CD4-positive, alpha-beta T cell treated with Interleukin-6 at 100 ng/mL for 8 hours (primary cell): ENCODE measurements around the gene DNAJA2.
"Not testable (repeated sequence)": the region's sequence is repeated elsewhere in the genome, so short reads cannot be mapped to it uniquely, and the experiment has no call there.

Experiments
- DNase-seq: peaks from one replicate; pipeline ENCODE4 v3.0.0-alpha.2; 2020; ENCODE audit warnings: mixed read lengths, low spot score

DNAJA2 gene

DNA sequence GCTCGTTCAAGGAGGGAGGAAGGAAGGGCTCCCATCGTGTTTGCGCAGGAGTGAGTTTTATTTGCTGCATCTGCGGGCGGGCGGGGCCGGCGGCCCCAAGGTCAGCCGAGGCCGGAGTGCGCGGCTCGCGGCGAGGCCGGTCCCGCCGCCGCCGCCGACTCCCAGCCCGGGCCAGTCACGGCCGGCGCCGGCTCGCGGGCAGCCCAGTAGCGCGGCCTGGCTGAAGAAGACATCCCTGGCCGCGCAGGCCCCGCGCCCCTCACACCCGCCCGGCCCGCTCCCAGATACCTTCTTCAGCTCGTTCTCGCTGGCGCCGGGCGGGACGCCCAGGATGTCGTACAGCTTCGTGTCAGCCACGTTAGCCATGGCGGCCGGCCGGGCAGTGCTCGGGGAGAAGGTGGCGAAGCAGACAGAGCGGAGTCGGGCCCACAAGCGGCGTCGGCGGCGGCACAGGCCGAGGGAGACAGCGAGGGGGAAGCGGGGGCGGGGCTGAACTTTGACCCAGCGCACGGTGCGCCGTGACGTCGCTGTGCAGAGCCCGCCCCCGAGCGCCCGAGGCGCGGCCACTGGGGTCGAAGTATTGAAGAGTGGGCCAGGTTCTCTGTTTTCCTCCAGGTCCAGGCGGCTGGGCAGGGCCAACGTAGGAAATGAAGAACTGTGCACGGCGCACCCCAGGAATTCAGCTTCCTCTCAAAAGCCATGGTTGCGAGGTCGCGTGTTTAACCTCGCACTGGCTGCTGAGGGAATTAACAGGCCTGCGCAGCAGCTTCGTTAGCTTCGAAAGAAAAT is at the start of gene DNAJA2:
DNAJA2 (minus strand) TSS at position 468 of the 789 bp plus-strand sequence; CDS start at position 366, 102 bp downstream.
- DNase-seq, result peak; percentile 87

DNA sequence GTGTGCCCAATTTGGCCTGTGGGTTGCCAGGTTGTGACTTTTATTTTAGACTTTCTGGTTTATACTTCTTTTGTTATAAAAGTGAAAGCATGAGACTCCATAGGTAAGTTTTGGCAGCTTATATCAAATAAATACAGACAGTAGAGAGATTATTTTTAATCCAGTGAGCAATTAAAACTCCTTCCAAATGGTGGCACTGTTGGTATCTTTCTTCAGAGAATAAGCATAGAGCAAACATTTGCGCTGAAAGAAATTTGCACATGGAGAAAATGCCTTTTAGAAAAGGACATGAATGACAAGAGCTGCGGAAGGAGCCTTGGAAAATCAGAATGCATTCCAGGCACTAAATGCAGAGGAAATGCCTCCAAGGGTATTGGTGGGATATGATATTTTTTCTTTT is 46.1 kb upstream of the DNAJA2 start:
- DNase-seq, result no peak

DNA sequence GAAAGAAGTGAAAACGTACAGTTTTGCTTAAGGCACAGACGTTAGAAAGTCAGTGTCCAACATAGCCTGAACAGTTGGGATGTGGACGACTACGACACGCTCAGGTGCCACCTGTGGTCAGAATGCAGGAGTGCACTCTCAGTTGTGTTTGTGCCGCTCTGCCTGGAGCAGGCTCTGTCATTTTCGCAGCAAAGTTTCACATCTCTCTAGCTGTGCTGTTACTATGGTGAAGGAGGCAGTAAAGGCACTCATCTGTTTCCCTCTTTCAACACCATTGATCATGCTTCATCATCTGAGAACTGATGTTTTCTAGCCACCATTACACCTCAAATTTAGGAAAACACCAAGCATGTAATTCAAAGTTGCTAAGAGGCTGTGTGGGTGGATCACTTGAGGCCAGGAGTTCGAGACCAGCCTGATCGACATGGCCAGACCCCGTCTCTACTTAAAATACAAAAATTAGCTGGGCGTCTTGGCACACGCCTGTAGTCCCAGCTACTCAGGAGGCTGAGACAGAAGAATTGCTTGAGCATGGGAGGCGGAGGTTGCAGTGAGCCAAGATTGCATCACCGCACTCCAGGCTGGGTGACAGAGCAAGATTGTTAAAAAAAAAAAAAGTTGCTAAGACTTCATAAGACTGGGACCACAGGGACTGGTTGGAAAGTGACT is 44.9 kb upstream of the DNAJA2 start:
- DNase-seq, result peak; percentile 36

DNA sequence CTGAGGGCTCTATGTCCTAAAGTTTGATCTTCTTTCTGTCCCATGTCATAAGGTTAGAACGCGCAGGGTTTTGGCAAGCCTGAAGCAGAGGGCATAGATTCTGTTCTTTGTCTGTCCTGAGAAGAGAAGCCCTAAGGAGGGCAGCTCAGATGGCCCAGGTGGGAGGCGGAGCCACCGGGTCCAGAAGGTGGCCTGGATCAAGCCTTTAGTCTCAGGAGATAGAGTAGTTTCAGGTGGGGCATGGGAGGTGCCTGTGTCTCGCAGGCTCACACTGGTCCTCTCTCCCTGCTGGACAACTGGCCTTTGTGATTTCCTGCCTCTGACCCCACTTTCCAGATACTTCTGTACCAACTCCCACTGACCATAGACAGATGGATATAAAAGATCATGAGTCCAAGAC is 44.2 kb upstream of the DNAJA2 start:
- no peak for DNase-seq

DNA sequence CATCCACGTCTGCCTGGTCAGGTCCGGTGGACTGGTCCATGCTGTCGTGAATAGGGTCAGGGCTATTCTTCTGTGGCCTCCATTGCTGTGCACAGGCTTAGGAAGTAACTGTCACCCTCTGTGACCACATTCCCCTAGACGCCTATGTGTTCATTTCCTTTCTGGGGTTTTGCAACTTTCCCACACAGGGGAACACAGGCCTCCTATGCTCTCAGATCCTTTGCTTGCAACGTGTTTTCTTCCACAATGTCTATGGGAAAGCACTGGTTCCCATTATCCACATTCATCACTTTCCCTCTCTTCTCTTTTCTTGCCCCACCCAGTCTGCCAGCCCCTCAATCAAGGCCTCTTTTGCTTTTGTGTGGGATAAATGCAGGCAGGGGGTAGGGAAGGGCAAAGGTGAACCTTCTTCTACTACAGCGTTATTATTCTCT is 43.2 kb upstream of the DNAJA2 start:
- DNase-seq, result no peak

DNA sequence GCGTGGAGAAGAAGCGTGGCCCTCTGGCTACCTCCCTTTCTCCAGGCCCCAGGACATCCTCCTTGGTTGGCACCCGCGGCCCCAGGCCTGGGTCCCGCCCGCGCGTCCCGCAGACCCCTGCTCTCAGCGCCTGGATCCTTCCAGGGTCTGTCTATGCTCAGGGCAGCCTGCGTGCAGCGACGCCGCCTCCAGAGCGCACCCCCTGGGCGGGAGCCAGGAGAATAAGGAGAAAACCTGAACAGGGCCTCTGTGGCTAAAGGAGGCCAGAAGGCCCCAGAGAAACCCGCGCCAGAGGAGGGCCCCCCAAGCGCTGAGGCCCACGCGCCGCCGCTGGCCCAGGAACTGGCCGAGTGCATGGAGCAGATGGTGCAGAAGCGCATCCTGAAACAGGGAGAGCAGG is 40.4 kb upstream of the DNAJA2 start:
- DNase-seq, result no peak

DNA sequence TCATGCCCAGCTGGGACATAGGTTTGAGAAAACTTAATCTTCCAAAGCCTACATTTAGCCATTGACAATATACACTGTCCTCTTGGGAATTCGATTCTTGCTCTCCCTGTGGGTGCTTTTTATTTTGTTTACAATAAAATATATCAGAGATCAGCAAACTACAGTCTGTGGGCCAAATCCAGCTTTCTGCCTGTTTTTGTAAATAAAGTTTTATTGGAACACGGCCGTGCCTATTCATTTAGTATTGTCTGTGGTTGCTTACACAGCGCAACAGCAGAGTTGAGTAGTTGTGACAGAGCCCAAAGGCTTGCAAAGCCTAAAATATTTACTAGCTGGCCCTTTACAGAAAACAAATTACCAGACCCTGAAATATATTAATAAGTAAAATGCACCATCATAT is 39.7 kb upstream of the DNAJA2 start:
- no peak for DNase-seq

DNA sequence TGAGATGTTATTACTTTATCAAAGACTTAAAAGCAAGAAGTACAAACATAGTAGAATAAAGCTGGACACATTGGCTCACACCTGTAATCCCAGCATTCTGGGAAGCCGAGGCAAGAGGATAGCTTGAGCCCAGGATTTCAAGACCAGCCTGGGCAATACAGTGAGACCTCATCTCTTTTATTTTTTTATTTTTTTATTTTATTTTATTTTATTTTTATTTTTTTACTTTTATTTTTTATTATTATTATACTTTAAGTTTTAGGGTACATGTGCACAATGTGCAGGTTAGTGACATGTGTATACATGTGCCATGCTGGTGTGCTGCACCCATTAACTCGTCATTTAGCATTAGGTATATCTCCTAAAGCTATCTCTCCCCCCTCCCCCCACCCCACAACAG is 37.3 kb upstream of the DNAJA2 start:
- DNase-seq, result not testable (repeated sequence)

DNA sequence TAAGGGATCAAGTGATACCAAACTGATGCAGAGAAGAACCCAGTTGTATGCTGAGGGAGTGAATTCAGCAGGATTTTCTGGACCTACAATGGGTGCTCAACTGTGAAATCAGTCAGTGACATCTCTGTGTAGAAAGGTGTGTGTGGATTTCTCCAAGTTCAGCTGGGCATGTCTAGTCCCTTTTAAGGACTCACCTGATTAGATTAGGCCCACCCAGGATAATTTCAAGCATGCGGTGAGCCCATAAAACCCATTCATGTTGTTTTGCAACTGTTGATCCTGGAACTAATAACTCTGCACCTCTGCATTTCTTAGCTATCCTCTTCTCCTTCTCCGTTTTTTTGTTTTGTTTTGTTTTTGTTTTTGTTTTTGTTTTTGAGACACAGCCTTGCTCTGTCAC is 35.1 kb upstream of the DNAJA2 start:
- DNase-seq, result no peak

DNA sequence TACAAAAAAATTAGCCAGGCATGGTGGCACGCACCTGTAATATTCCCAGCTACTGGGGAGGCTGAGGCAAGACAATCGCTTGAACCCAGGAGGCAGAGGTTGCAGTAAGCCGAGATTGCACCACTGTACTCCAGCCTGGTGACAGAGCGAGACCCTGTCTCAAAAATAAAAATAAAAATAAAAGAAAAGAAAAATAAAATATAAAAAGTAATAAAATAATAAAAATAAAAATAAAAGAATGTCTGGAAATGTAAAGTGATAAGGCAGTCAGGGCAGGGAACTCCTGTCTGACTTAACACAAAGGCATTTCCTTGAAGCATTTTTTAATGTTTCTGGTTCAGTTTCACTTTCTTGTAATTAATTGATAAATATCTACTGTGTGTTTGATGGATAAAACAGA is 34.7 kb upstream of the DNAJA2 start:
- no peak for DNase-seq

DNA sequence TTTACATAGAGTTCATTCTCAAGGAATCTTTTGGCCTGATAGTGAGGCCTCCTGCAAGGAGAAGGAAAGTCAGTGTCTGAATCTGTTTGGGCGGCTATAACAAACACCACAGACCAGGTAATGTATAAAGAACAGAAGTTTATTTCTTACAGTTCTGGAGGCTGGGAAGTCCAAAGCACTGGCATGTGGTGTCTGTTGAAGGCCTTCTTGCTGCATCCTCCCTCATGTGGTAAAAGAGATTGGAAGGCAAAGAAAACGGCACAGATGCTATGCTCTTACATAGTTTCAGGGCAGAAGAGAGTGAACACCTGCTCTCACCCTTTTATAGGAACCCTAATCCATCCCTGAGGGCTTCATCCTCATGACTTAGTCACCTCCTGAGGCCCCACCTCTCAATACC is 31.2 kb upstream of the DNAJA2 start:
- no peak for DNase-seq

DNA sequence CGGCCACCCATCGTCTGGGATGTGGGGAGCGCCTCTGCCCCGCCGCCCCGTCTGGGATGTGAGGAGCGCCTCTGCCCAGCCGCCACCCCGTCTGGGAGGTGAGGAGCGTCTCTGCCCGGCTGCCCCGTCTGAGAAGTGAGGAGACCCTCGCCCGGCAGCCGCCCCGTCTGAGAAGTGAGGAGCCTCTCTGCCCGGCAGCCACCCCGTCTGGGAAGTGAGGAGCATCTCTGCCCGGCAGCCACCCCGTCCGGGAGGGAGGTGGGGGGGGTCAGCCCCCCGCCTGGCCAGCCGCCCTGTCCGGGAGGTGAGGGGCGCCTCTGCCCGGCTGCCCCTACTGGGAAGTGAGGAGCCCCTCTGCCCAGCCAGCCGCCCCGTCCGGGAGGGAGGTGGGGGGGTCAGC is 26.6 kb upstream of the DNAJA2 start:
- not testable (repeated sequence) for DNase-seq

DNA sequence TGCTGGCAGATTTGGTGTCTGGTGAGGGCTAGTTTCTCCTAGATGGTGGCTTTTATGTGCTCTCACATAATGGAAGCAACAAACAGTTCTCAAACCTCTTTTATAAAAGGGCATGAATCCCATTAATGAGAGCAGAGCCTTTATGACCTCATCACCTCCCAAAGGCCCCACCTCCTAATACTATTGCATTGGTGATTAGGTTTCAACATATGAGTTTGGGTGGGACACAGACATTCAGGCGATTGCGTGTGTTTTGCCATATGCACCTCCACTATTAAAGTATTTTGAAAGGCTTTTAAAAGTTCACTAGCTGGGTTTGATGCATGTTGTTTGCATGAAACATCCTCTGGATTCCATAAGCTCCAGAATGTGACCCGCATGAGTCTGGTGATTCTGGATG is 24.4 kb upstream of the DNAJA2 start:
- DNase-seq, result no peak

DNA sequence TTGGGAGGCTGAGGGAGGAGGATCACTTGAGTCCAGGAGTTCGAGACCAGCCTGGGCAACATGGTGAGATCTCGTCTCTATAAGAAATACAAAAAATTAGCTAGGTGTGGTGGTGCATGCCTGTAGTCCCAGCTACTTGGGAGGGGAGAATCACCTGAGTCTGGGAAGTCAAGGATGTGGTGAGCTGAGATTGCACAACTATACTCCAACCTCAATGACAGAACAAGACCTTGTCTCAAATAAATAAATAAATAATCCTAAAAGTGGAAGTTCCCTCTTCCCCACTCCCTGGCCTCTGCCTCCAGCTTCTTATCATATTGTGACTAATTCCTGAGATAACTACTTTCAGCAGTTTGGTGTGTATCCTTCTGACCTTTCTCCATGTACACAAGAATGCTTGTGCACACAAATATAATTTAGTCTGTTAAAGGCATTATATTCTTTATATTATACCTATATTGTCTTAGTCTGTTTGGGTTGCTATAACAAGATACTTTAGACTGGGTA is 23.5 kb upstream of the DNAJA2 start:
- DNase-seq, result no peak

DNA sequence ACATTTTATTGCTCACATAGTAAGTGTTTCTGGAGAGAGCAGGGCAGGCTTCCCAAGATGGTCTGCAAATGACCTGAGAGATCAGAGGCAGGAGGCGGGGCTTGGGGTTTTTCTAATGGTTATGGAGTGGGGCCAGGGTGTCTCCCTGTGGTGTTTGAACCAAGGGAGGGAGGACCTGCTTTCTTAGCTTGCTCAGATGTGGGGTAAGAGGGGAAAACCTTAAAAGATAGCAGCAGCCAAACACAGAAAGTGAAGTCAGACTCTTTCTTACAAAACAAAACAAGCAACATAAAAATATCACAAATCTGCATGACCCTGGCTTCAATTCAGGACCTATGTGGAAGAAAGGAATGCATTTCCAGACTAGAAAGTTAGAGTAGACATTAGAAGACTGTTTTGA is 22.9 kb upstream of the DNAJA2 start:
- DNase-seq, result no peak

DNA sequence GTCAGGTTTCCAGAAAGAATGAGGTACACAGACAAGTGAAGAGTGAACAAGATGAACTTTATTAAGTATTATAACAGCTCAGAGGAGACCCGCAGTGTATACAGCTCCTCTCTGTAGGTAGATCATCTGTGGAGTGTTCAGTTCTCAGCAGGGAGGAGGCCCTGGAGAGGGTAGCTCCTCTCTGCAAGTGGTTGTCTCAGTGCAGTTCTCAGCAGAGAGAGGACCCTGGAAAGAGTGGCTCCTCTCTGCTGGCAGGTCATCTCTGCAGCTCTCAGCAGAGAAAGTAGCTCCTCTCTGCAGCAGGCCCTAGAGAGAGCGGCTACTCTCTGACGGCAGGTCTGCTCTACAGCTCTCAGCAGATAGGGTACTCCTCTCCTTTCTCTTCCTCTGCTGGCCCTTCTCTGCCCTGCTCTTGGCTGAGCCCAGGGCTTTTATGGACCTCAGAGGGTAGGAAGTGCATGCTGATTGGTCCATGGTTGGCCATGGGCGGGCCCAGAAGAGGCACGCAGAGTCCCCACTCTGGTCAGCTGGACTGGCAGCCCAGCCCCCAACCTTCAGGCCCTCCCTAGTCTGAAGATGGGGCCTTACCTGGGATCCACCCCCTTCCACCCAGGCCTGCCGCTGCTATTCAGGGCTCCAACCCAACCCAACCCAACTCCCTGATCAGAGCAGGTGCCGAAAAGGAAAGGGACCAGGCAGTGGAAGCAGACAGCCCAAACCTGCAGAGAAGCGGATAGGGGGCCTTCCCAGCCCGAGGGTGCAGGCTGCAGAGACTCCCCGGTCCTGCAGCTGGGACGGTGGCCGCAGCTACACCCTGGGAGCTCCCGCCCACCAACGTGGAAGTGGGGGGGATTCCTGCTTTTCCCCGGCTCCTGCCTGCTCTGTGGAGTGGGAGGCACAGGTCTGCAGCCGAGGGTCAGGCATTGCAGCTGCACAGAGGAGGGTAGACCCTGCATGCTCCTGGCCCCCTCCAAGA is 18.5 kb upstream of the DNAJA2 start:
- DNase-seq, result no peak

DNA sequence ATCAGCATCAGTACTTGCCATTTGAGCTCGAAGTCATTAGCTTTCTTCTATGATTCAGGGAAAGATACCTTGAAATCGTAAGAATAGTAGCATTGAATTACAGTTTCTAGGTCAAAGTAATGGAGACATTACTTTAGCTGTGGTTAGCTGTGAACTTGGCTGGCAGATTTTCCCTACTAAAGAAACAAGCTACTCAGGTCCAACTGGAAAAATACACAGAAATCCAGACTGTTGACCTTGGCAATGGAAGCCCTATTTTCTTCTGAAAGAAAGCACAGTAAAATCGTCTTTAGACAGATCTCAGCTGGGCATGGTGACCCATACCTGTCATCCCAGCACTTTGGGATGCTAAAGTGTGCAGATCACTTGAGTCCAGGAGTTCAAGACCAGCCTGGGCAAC is 13.4 kb upstream of the DNAJA2 start:
- DNase-seq, result no peak

DNA sequence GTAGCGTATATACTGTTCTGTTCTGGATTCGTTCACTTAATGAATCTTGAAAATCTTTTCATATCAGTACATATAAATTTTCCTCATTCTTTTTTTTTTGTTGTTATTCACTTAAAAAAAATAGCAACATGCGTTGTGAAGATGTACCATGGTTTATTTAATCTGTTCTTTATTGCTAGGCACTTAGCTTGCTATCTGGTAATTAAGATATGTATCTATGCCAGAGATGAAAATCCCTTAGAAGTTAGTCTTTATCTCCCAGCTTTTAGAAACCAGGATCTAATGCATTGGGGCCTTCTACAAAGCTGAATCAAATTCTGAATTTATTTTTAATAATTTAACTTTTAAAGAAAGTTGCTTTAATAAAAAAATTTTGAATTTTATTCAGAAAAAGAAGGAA is 13.0 kb upstream of the DNAJA2 start:
- no peak for DNase-seq

DNA sequence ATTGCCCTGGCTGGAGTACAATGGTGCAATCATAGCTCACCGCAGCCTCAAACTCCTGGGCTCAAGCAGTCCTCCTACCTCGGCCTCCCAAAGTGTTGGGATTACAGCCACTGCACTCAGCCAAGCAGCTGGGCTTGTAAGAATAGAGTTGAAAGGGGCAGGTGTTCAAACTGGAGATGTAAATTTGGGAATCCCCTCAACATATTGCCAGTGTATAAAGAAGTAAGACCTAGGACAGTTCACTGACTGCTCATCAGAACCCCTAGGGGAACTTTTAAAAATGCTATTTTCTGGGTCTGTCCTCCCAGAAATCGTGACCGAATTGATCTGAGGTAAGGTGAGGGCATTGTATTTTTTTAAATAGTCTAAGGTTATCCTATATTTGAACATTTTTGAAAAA is 8.9 kb upstream of the DNAJA2 start:
- DNase-seq, result no peak

DNA sequence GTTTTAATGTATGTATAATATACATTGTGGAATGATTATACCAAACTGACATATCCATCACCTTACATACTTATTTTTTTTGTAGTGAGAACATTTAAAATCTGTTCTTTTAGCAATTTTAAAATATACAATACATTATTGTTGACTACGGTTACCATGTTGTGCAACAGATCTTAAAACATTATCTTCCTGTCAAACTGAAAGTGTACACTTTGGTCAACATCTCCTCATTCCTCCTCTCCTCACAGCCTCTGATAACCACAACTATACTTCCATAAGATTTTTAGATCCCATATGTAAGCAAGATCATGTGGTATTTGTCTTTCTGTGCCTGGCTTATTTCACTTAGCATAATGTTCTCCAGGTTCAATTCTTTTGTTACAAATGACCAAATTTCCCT is 7.5 kb upstream of the DNAJA2 start:
- DNase-seq, result no peak

DNA sequence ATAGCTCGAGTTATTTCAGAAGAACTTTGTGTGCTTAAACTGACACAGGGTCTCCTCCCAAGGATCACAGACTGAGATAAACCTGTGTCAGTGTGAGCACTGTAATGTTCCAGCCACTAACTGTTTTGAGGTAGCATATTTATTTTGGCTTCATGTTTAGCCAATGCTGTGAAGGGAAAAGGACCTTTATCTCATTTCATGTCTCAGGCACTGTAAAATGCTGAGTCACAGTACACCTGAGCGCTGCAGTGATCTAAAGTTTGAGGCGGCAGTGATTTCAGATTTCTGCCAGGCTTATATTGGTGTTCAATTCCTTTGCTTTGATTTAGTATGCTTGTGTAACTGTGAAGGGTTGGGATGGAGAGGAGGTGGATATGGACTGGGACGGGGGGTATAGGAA is 3.1 kb upstream of the DNAJA2 start:
- no peak for DNase-seq

DNA sequence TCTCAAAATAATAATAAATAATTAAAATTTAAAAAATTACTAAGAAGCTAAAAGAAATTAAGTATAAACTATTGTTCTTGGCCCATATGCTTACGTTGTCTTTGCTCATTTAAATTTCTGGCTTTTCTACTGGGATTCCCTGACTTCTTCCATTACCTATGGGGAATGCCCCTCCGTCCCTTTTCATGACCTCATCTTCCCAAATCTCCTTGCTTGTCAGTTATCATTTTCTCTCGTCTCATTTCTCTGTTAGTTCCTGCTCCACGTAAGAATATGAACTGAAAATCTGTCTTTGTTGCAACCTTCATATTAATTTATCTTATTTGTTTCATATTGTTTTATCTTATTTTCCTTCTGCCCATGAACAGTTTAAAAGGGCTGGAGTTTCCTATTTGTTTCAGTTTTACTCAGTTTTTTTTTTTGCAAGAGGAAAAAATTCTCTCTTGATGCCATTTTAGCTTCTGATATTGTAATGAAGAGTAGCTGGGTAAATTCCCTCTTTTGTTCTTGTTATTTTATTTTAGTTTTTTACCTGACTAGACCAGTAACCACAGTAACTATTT is 2.5 kb upstream of the DNAJA2 start:
- DNase-seq, result no peak
